Measurements from ENCODE around the gene RASEF. TPM values are rescaled to one million over a fixed set of nuclear protein-coding genes. Genes with fewer than 3 reads are reported as not detected.

RASEF gene
- total RNA-seq, 3 donors from 2014 or later: 17.2 to 40.7 (median 37.6) TPM

DNA sequence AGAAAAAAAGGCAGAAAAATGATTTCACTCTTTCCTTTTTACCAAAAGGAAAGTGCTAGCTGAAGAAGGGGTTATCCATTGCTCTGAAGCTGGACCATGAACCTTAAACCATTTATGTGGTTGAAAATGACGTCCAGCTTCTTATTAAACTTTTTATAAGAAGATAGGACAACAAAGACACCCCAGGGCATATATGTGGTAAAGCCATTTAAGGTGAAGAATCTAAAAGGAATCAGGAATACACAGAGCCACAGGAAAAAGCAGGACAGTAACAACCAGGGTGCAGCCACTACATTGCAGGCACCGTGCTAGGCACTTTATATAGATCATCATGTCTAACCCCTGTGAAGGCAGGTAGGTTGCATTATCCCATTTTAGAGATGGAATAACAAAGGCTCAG lies 42.1 kb downstream of the RASEF start:
- ATAC-seq: no peak
- intact Hi-C loops (cut with DNase I, micrococcal nuclease): no loop called here

DNA sequence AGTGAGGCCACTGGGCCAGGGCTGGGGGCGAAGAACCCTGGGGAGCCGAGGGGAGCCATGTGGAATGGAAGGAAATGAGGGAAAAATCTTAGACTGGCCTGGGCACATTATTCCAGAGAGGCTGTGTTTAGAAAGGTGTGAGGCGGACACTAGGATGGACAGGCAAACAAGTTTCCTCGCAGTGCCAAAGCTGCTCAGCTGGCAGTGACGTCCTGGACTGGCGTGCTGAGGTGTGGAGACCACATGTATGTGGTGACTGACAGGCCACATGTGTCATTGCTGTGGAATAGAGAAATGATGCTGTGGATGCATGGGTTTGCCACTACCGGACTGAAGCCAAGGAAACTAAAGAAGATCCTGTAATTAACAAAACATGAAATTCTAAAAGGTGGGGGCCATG lies 42.6 kb downstream of the RASEF start:
- ATAC-seq (no peak), DNase-seq (no peak)
- TF ChIP-seq, protein P1, sequence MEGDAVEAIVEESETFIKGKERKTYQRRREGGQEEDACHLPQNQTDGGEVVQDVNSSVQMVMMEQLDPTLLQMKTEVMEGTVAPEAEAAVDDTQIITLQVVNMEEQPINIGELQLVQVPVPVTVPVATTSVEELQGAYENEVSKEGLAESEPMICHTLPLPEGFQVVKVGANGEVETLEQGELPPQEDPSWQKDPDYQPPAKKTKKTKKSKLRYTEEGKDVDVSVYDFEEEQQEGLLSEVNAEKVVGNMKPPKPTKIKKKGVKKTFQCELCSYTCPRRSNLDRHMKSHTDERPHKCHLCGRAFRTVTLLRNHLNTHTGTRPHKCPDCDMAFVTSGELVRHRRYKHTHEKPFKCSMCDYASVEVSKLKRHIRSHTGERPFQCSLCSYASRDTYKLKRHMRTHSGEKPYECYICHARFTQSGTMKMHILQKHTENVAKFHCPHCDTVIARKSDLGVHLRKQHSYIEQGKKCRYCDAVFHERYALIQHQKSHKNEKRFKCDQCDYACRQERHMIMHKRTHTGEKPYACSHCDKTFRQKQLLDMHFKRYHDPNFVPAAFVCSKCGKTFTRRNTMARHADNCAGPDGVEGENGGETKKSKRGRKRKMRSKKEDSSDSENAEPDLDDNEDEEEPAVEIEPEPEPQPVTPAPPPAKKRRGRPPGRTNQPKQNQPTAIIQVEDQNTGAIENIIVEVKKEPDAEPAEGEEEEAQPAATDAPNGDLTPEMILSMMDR (IDR thresholded peaks at IDR 0.05): no peak
- no peaks in the 10 kb centered on the region for H3K4me1 ChIP-seq (ENCODE audit: low read depth)
- H3K9me3 ChIP-seq: no peaks in the 10 kb centered on the region
- H3K4me3 ChIP-seq: no peak overlapping the region
- no peaks in the 10 kb centered on the region for H3K36me3 ChIP-seq (ENCODE audit: low read depth)
- intact Hi-C loops (cut with DNase I, micrococcal nuclease): no loop called here

More for the DNA sequence above, 42.1 kb downstream of the RASEF start:
- H3K36me3 ChIP-seq (ENCODE audit: low read depth): no peaks in the 10 kb centered on the region
- H3K4me3 ChIP-seq: no peak overlapping the region
- no peaks in the 10 kb centered on the region for H3K9me3 ChIP-seq
- TF ChIP-seq, protein P1 (IDR thresholded peaks at IDR 0.05): no peak
- DNase-seq: no peak
- no peaks in the 10 kb centered on the region for H3K4me1 ChIP-seq (ENCODE audit: low read depth)

DNA sequence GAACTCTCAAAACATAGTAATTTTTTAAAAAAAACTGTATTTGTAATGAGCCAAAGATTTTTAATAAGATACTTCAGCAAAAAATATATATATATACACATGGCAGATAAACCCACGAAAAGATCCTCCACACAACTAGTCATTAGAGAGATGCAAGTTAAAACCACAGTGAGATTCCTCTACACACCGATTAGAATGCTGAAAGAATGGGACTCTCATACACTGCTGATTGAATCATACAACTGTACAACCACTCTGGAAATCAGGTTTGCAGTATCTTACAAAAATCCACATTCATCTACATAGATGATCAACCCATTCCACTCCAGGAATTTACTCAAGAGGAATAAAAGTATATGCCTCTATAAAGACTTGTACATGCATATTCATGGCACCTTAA lies 43.7 kb downstream of the RASEF start:
- DNase-seq (no peak), ATAC-seq (no peak)
- Histone ChIP-seq H3K4me3 (no peak overlapping the region), H3K9me3 (no peaks in the 10 kb centered on the region), H3K36me3 (ENCODE audit: low read depth) (no peaks in the 10 kb centered on the region), H3K4me1 (ENCODE audit: low read depth) (no peaks in the 10 kb centered on the region)
- intact Hi-C loops (cut with DNase I, micrococcal nuclease): no loop called here
- TF ChIP-seq, protein P1 (IDR thresholded peaks at IDR 0.05): no peak

DNA sequence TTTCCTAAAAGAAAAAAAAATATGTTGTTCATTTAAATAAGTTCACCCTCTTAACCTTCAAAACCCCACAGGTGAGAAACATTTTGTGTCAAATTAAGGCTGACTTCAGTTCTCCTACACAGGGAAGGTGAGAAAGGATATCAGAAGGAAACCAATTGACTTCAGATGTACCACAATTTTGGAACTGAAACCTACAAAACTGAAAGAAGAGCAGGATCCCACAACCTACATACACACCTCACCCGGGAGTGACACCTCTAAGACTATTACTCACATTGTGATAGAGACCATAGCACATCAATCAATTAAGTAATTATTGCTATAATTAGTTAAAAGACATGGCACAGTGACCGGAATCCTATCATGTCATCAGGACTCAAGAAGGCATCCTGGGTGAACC lies 47.0 kb downstream of the RASEF start:
- TF ChIP-seq, protein P1 (IDR thresholded peaks at IDR 0.05): no peak
- no peak for ATAC-seq
- no peak for DNase-seq
- Histone ChIP-seq H3K4me1 (ENCODE audit: low read depth) (peaks cover 9% of the 10 kb centered on the region), H3K9me3 (no peaks in the 10 kb centered on the region), H3K4me3 (no peak overlapping the region), H3K36me3 (ENCODE audit: low read depth) (no peaks in the 10 kb centered on the region)
- intact Hi-C loops (cut with DNase I, micrococcal nuclease): no loop called here

DNA sequence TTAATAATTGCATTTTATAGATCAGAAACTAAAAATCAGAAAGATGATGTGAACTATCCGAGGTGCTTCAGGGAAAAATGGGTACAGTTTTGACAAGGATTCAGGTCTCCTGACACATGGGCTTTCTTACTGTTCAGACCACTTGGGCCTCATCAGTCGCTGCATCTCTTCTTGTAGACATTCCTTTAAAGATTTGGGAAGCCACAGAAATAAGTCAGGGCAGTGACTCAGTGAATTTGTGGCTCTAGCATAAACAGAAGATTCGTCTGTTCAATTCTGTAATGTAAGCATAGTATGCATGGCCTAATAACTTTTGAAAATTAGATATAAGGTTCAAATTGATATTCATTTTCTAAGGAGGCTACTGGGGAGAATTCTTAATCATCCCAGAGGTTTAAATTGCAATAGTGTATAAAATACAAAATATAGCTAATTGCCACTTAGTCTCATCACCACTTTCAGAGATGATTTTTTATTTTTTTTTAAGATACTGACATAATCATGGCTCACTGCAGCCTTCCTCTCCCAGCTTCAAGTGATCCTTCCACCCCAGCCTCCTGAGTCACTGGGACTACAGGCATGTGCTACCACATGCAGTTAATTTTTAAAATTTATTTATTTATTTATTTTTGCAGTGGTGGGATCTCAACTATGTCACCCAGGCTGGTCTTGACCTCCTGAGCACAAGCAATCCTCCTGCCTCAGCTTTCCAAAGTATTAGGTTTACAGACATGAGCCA lies 48.9 kb downstream of the RASEF start:
- intact Hi-C loops (cut with DNase I, micrococcal nuclease): no loop called here
- peaks cover 9% of the 10 kb centered on the region for H3K4me1 ChIP-seq (ENCODE audit: low read depth)

More for the DNA sequence above, 48.9 kb downstream of the RASEF start:
- TF ChIP-seq, protein P1 (IDR thresholded peaks at IDR 0.05): no peak
- H3K4me3 ChIP-seq: no peak overlapping the region
- H3K36me3 ChIP-seq (ENCODE audit: low read depth): no peaks in the 10 kb centered on the region
- DNase-seq: no peak
- H3K9me3 ChIP-seq: no peaks in the 10 kb centered on the region
- no peak for ATAC-seq

All from mucosa of descending colon (tissue), 3 donors.